Measurements from ENCODE around the gene SCN1A.
A peak's percentile ranks its signal among the peaks of the same experiment; 100 is the strongest.

The SCN1A gene

GRCh38 chr2:165952085-165952484 is 175.7 kb downstream of the SCN1A start:
- H3K4me3 ChIP-seq (replicated peaks; ENCODE audit: low read depth, low read length): peak overlapping the region; percentile 81
- TF ChIP-seq CTCF (IDR thresholded peaks at IDR 0.05; ENCODE audit: low read depth, low read length, missing control alignments): no peak
- no peak for DNase-seq (ENCODE audit: extremely low read depth, low read depth)

GRCh38 chr2:165950438-165950837 is 177.4 kb downstream of the SCN1A start:
- no peak for TF ChIP-seq CTCF (IDR thresholded peaks at IDR 0.05; ENCODE audit: low read depth, low read length, missing control alignments)
- no peak for DNase-seq (ENCODE audit: extremely low read depth, low read depth)
- H3K4me3 ChIP-seq (replicated peaks; ENCODE audit: low read depth, low read length): no peak overlapping the region

GRCh38 chr2:165941827-165942226 is 186.0 kb downstream of the SCN1A start:
- no peak for DNase-seq (ENCODE audit: extremely low read depth, low read depth)
- no peak overlapping the region for H3K4me3 ChIP-seq (replicated peaks; ENCODE audit: low read depth, low read length)
- TF ChIP-seq CTCF (IDR thresholded peaks at IDR 0.05; ENCODE audit: low read depth, low read length, missing control alignments): no peak

GRCh38 chr2:165938237-165938636 is 189.6 kb downstream of the SCN1A start:
- TF ChIP-seq CTCF (IDR thresholded peaks at IDR 0.05; ENCODE audit: low read depth, low read length, missing control alignments): no peak
- DNase-seq (ENCODE audit: extremely low read depth, low read depth): no peak
- H3K4me3 ChIP-seq (replicated peaks; ENCODE audit: low read depth, low read length): no peak overlapping the region
